Forelimb muscle (tissue), 1 donor: ENCODE measurements around the gene FAM131C. TPM values are rescaled to one million over a fixed set of nuclear protein-coding genes. Genes with fewer than 3 reads are reported as not detected.
"Not testable (repeated sequence)": the region's sequence is repeated elsewhere in the genome, so short reads cannot be mapped to it uniquely, and the experiment has no call there.

Experiments used
- DNase-seq: peaks from one replicate; pipeline ENCODE4 v3.0.0-alpha.2; 2013; ENCODE audit warnings: low read depth
- polyA plus RNA-seq: library from polyadenylated mRNA; unstranded; fragments of 120-200 nt; gene quantifications from one replicate; pipeline ENCODE4 v1.2.1, GENCODE V29; 2013; ENCODE audit not compliant: insufficient read length

The FAM131C gene
- polyA plus RNA-seq, 1 donor, result 0.14 TPM

- not testable (repeated sequence) for DNase-seq
Measured at GRCh38 chr1:16036461-16036860, 37.0 kb downstream of the FAM131C start.

GRCh38 chr1:16033103-16033632 is 40.3 kb downstream of the FAM131C start:
- DNase-seq, result not testable (repeated sequence)

- no peak for DNase-seq
Measured at GRCh38 chr1:16032388-16033102, 40.9 kb downstream of the FAM131C start.

GRCh38 chr1:16031551-16031950 is 41.9 kb downstream of the FAM131C start:
- no peak for DNase-seq

GRCh38 chr1:16029288-16029687 is 44.2 kb downstream of the FAM131C start:
- DNase-seq, result no peak

GRCh38 chr1:16029003-16029268 is 44.5 kb downstream of the FAM131C start:
- not testable (repeated sequence) for DNase-seq

- DNase-seq, result no peak
Measured at GRCh38 chr1:16028237-16029002, 45.0 kb downstream of the FAM131C start.

GRCh38 chr1:16026723-16027484 is 46.5 kb downstream of the FAM131C start:
- no peak for DNase-seq

- DNase-seq, result not testable (repeated sequence)
Measured at GRCh38 chr1:16026302-16026701, 47.1 kb downstream of the FAM131C start.

GRCh38 chr1:16023050-16023653 is 50.3 kb downstream of the FAM131C start:
- no peak for DNase-seq

GRCh38 chr1:16022393-16022792 is 51.1 kb downstream of the FAM131C start:
- no peak for DNase-seq

- no peak for DNase-seq
Measured at GRCh38 chr1:16021681-16022080, 51.8 kb downstream of the FAM131C start, which contains the start of gene CLCNKA. Gene CLCNKA, plus strand, starts transcription at chr1:16022036. Its CDS starts 584 bp downstream, at chr1:16022620.

- not testable (repeated sequence) for DNase-seq
Measured at GRCh38 chr1:16020878-16021277, 52.6 kb downstream of the FAM131C start.

- no peak for DNase-seq
Measured at GRCh38 chr1:16020325-16020724, 53.1 kb downstream of the FAM131C start.

GRCh38 chr1:16019644-16020277 is 53.7 kb downstream of the FAM131C start:
- no peak for DNase-seq

GRCh38 chr1:16018749-16019643 is 54.5 kb downstream of the FAM131C start:
- no peak for DNase-seq

- no peak for DNase-seq
Measured at GRCh38 chr1:16018308-16018707, 55.1 kb downstream of the FAM131C start.

- DNase-seq, result peak; percentile 64
Measured at GRCh38 chr1:16017461-16018303, 55.8 kb downstream of the FAM131C start, which contains the start of gene HSPB7. Gene HSPB7, minus strand, starts transcription at chr1:16018043. Its CDS starts 80 bp downstream, at chr1:16017963.

GRCh38 chr1:16017076-16017460 is 56.4 kb downstream of the FAM131C start:
- no peak for DNase-seq
